Embryonic facial prominence (tissue), 1 donor: Measurements from ENCODE around the gene SDK1.
"Not testable (repeated sequence)": the region's sequence is repeated elsewhere in the genome, so short reads cannot be mapped to it uniquely, and the experiment has no call there.

ENCODE experiments used
- DNase-seq: peaks from one replicate; pipeline ENCODE4 v3.0.0-alpha.2; 2016; ENCODE audit errors: extremely low spot score

The SDK1 gene

DNA sequence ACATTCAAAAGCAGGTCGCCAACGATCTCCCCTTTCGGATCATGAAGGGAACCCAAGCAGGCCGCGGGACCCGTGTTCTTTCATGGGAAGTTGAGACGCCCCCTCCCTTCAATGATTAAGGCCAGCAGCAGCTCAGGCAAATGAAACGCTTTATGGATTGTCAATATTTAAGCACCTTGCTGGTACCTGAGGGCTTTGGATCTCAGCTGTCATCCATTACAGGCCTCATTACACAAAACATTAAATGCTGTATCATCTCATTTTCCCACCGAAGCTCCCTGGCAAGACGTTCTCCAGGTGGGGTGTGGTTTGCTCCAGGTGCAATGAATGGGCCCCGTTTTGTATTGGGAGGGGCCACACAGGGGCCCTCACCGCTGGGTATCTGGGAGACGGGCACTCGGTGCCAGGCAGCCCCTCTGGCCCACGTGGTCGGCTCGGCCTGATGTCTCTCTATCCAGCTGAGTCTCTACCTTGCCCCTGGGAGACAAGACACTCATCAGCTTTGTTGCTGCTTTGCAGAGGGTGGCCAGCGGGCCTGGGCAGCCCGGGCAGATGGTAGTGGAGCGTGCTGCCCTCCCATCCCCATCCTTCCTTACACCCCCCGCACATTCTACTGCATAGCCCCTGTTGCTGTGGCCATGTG, 925.0 kb downstream of the SDK1 start:
- DNase-seq: no peak

DNA sequence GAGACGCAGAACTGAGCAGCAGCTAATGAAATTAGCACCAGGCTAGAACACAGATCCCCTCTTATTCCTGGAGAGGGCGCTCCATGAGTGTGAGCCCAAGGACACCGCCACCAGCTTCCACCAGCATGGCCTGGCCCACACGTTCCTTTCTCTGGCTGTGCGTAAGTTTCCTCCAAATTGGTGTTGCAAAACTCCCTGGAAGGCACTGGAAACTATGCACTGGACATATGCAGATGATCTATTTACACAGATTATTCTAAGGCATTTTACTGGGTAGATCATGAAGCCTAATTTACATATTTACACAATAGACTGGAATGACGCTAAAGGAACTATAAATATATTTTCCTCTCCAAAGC, 925.5 kb downstream of the SDK1 start:
- DNase-seq: no peak

DNA sequence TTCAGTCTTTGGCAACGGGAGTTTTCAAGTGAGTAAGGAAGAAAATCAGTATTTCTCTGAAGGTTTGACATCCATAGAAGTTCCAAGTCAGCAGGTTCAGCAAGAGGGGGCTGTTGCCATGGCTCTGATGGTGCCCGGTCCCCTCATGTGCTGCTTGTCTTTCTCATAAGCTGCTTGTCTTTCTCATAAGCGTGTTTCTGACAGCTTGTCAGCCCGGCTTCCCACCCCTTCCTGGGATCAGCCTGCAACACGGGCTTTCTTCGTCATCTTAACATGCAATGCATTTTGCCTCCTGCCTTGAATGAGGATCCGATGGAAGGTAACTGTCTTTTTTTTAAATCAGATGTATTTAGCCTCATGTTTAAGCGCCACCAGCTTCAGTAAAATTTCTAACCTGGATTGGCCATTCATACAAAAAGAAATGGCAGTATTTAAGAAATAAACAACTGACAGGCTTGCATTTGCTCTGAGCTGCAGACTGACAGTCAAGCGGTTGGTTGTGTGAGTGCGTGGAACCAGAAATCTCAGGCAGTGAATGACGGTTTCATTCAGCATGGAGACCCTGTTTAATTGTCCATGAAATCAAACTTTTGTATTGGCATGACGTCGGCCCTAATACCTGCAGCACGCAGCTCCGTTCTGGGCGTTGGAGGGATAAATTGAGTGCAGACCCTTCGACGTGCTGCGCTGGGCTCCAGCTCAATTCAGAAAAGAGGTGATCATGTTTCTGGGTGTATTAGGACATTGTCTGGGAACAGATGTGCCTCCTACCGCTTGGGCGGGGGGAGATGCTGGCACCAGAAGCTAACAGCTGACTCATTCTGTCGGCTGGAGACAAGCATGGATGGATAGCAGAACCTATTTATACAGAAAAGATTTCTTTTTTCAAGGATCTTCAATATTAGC, 926.3 kb downstream of the SDK1 start:
- peak; percentile 45 for DNase-seq

DNA sequence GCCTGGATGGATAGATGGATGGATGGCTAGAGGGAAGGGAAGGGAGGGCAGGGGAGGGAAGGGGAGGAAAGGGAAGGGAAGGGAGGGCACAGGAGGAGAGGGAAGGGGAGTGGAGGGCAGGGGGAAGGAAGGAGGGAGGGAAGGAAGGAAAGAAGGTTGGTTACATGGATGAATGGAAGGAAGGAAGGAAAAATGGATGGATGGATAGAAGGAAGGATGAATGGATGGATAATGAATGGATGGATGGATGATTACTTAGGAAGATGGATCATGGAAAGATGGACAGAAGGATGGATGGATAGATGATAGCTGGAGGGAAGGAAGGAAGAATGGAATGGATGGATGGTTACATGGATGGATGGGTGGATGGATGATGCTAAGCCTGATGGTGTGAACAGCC, 929.3 kb downstream of the SDK1 start:
- no peak for DNase-seq

DNA sequence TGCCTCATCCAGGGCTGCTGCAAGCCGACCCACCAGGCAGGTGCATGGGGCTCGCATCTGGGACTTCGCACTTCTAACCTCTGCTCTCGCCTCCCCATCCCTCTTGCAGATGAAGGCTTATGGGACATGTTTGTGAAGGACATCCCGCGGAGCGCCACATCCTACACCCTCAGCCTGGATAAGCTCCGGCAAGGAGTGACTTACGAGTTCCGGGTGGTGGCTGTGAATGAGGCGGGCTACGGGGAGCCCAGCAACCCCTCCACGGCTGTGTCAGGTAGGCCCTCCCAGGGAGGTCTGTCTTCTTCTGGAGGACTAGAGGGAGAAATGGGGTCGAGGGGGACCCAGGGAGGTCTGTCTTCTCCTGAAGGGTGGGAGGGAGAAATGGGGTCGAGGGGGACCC, 932.1 kb downstream of the SDK1 start:
- no peak for DNase-seq

DNA sequence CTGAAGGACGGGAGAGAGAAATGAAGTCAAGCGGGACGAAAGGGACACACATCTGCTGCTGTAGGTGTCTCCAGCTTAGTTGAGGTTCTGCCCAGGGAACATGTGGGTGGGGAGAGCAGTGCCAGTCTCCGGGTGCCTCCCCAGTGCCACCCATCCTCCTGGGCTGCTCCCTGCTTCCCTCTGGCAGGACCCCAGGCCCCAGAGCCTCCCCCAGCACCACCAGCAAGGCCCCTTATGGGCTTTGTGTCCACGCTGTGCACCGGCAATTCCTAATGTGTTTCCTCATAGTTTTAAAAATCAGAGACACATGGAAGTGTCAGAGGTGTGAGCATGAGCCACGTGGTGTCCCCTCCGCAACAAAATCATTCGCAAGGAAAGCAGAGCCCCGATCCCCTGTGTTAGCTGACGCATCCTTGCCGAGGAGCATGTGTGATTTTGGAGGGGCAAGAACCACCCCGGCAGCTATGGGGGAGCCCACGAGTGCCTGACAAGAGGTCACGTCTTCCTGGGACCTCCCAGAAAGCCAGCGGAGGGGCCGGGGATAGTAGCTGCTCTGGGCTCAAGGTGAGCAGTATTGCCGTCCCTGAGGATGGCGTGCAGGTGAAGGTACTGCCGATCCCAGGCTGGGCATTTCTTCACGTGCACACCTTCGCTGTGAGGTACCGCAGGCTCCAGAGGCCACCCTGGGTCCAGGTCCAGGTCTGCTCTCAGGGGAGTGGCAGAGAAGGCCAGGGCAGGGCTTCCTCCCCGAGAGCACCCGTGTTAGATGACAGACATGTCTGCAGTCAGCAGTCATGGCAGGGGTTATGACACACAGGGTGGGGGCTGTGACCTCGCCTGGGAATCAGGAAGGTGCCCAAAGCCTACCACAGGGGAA, 932.8 kb downstream of the SDK1 start:
- no peak for DNase-seq

DNA sequence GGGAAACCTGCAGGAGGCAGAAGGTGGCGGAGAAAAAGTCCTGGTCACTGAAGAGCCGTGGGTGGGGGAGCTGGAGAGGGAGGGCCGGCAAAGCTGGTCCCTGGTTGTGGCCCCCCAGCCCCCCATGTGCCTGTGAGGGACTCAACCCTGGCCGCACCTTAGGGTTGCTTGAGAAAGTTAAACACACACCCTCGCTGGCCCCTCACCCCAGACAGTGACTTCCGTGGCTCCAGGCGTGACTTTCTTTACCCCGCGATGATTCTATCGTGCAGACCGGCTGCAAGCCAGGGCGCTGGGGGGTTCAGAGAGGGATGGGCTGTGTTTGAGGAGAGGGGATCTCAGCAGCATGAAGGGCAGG, 933.4 kb downstream of the SDK1 start:
- no peak for DNase-seq

DNA sequence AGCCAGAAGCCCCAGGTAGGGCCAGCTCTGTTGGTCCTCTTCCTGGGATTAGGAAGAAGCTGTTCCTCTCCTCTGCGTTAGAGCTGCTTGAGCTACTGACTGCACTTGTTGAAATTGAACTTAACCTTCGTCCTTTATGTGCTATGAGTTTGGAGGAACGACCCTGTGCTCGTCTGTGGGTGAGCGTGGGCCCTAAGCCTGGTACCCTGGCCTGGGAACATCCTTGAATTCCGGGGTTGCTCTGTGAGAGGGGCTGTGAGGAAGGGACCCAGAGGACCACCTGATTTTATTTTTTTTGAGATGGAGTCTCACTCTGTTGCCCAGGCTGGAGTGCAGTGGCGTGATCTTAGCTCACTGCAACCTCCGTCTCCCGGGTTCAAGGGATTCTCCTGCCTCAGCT, 933.8 kb downstream of the SDK1 start:
- no peak for DNase-seq

DNA sequence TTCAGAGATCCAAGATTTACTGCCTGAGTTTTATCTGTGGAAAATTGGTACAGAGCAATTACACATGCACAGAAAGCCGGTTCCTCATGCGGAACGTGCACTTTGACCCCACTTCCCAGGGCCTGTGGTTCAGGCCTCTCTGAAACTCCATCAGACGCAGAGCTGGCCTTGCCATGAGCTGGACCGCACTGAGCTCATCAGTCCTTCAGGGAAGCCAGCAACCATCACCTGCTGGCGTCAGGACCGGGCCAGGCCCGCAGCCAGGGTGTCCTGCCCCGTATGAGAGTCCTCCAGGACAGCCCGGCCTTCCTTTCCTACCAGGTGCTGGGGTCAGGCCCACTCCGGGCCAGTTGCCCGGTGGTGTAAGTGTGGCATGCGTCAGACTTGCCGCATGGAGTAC, 934.5 kb downstream of the SDK1 start:
- no peak for DNase-seq

DNA sequence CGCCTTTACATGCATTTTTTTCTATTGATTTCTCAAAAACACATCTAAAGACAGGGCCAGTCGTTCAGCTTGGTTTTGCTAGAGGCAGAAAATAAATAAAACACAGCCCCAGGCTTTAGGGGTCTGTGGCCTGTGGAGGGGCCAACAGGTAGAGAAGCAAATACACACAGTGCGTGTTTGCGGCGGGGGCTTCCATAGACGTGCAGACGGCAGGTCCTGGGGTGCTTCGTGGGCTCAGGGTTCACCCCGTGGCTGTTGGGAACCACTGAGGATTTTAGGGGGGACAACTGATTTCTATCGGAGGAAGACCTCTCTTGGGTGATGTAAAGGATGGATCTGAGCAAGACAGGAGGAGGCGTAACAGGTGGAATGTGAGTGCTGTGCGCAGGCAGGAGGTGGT, 935.3 kb downstream of the SDK1 start:
- no peak for DNase-seq

DNA sequence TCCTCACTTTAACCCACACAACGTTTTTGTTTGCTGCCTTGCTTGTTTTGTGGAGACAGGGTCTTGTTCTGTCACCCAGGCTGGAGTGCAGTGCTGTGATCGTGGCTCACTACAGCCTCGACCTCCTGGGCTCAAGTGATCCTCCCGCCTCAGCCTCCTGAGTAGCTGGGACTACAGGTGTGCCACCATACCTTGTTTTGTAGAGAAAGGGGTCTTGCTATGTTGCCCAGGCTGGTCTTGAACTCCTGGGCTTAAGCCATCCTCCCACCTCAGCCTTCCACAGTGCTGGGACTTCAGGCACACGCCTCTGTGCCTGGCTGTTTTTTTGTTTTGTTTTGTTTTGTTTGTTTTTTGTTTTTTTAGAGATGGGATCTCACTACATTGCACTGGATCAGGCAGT, 935.8 kb downstream of the SDK1 start:
- DNase-seq: not testable (repeated sequence)

DNA sequence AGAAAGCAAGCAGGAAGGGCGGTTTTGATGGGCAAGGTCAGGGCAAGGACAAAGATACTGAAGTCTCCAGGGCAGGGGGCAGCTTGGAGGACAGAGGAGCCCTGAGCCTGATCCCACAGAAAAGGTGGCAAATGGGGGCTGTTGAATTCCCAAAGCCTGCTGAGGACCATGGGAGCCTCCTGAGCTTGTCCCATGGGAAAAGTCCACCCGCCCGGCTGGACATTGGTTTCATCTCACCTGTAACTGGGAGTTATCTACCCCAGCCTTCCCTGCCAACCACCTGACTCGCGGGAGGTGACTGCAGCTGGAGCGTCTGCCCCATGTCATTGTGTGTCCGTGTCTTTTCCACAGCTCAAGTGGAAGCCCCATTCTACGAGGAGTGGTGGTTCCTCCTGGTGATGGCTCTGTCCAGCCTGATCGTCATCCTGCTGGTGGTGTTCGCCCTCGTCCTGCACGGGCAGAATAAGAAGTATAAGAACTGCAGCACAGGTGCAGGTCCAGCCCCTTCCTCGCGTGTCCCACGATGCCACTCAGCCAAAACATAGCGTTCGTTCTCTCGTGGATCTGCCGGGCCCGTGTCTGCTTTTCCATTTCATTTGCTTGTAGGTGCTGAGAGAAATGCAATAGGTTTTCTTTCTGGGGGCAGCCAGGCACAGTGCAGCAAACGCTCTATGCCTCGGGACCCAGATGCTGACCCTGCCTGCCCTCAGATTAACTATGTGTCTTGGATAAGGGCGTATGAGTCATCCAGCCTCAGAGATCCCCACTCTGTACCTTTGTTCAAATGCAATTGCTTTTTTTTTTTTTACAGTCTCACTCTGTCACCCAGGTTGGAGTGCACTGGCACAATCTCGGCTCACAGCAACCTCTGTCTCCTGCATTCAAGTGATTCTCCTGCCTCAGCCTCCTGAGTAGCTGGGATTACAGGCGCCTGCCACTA, 936.5 kb downstream of the SDK1 start:
- DNase-seq: no peak

DNA sequence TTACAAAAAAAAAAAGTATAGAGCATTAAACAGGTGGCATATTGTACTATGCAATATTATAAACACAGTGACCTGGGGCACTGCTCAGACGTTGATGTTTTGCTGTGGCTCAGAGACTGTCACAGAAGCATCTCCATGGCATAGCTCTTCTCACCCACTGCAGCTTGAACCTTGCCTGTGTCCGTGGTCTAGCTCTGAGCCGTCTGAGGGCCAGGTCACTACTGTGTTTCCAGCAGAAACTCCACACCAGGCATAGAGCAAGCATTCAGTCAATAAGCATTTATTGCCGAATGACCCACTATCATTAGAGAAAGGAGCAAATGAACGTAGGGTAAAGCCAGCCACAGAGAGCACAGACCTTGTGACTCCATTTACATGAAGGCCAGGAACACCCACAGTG, 937.8 kb downstream of the SDK1 start:
- no peak for DNase-seq

DNA sequence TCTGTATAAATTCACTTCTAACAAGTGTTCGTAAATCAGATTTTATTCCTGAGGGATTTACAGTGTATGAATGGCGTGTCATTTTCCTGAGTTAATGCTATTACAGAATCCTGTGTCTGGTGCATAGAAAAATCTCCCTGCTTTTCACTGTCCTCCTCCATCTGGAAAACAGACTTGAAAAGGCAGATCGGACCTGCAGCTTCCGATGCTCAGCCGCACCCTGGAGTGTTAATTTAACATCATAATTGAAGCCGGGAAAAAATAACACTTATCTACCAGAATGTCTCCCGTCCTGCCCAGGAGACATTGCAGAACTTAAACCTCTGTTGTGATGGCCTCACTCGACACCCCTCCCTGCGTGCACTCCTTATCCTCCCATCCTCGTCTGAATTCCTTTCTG, 939.0 kb downstream of the SDK1 start:
- DNase-seq: no peak

DNA sequence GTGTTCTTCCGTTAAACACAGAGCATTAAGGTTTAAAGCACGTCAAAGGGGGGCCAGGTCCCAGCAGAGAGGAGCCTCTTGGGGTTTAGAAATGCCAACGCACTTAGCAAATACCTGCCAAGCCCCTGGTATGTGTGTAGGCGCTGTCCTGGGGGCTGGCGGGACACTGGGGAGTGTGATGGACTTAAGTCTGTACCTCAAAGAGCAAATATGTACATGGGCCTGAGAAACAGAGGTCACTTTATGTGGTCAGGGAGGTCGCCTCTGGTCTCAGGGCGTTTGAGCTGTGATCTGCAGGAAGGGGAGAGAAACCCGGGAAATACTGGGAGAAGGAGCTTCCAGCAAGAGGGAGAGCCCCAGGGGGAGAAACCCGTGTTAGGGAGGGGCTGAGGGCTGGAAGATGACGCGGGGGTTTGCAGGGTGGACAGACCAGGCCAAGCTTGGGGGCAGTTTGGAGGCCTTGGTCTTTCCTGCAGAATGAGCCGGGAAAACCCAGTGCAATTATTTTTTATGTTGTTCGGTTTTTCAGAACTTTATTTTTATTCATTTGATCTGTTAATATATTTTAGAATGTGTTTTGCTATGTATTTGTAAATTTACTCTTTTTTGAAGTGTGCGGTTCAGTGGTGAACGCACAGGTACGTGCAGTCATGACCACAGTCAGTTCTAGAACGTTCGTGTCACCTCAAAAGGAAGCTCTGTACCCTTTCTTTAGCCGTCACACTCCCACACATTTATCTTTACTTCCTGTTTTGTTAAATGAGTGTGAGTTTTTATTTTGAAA, 939.7 kb downstream of the SDK1 start:
- no peak for DNase-seq

DNA sequence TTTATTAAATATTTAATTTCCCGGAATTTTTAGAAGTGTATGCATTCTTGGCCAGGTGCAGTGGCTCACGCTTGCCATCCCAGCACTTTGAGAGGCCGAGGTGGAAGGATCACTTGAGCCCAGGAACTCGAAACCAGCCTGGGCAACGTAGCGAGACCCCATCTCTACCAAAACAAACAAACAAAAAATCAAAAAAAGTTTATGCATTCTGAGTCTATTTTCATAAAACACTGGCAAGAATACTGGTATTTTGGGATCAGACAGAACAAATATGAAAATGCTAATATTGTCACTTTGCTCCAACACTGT, 940.2 kb downstream of the SDK1 start:
- DNase-seq: no peak

DNA sequence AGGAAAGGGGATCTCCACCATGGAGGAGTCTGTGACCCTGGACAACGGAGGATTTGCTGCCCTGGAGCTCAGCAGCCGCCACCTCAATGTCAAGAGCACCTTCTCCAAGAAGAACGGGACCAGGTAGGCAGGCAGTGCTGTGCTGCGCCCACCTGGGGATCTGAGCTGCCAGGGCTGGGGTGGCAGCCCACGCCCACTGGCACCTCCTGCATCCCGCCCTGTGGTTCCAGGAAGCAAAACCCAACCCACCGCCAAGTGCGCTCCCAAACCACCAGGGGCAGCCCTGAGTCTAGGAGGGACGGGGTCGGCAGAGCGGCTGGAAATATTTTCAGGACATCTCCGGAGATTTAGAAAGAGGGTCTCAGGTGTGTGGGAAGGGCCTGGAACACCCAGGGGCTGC, 940.7 kb downstream of the SDK1 start:
- DNase-seq: no peak

DNA sequence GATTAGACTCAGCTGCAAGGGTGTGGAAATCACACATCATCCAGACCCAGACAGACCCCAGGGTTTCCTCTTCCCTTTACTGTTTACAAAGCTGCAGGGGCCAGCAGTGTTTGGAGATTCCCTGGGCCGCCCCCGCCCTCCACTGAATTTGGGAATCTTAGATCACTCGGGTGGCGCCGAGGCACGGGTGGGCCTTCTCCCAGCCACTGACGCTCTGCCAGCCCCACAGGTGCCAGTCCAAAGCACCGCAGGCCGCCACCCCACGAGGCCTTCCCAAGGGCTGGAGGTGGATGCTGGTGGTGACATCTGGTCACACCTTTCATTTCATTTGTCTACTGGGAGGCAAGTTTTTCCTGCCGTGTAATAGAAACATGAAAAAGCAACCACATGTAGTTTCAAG, 941.7 kb downstream of the SDK1 start:
- no peak for DNase-seq

DNA sequence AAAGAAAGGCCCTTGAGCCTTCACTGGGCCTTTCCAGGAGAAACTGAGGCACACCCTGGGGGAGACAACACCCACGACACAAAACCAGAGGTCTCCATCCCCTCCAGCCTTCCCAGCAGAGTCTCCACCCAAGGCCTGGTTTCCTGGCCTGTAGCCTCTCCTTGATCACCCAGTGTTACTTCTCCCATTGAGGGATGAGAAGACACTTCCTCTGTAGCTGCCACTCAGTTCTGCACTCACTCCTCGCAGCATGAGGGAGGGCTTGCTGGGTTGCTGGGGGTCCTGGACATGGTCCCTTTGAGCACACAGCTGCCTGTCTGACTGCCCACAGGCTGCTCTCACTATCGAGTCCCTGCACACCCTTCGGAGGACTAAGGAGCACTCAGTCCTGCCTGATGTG, 943.0 kb downstream of the SDK1 start:
- no peak for DNase-seq

DNA sequence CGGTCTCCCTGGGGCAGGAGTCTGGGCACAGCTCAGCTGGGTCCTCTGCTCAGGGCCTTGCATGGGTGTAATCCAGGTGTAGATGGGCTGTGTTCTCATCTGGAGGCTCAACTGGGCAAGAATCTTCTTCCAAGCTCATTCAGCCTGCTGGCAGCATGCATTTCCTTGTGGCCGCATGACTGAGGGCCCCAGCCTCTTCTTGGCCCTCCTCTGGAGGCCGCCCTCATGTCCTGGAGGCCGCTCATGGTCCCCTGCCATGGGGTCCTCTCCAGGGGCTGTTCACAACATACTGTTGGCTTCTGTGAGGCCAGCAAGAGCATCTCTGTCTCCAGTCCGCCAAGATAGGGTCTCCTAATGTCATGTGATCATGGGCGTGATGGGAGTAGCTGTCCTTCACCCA, 943.6 kb downstream of the SDK1 start:
- DNase-seq: no peak
